Measurements from ENCODE around the gene USP47.

Gene USP47

DNA sequence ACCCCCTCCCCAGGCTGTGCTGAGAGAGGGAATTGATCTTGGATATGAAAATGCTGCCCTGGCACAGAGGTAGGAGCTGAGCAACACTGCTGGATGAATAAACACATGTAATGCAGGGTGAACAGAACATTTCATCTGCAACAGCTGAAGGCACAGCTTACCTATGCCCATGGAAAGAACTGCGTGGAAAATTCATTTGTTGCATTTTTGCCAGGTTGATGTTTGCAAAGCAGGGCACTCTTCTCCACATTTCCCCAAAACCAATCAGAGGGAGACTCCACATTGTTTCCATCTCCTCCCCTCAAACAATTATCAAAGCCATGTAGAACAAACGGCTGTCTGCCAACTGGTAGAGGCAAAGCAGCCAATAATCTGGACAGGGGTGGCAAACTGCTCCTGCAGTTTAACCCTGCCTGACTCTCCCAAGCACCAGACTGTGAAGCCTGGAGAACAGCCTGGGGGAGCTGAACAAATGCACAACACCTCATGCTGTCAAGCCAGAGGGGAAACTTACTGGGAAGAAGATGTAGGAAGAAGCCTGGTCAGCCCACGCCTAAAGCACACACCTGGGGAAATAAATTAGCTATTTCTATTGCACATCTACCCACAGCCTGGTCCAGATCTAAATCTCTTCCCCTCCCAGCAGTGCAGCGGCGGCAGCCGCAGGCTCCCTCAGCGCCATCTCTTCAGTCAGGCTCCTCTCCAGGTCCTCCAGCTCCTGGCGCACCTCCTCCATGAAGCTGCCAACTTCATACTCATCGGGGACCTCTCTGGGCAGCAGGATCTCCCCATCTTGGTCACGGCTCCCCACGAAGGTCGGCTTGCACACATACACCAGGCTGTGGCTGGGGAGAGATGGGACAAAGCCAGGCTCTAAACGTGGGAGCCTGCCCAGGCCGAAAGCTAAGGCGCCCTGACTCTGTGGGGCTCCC is 122.3 kb downstream of the USP47 start:
- no peak overlapping the region for H3K9ac ChIP-seq (ENCODE audit: low read length)
- H3K9me3 ChIP-seq (ENCODE audit: low read length): no peaks in the 10 kb centered on the region
- H3K27ac ChIP-seq (ENCODE audit: low read depth, low read length): no peak overlapping the region

DNA sequence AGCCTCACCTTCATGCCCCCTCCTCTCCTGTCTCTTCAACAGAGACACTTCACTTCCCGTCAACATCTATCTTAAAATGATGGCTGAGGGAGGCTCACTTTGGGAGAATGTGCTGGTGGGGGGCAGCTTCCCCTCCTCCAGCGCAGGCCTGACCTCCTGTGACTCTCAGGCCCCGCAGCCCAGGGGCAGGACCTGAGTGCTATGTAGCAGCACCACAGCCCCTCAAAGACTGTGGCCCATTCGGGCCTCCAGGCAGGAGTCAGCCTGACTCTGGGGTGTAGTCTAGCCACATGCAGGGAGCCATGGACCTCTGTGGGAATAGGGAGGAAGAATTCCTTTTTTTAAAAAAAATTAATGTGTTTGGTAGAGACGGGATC is 123.0 kb downstream of the USP47 start:
- Histone ChIP-seq H3K9me3 (ENCODE audit: low read length) (no peaks in the 10 kb centered on the region), H3K9ac (ENCODE audit: low read length) (no peak overlapping the region), H3K4me1 (ENCODE audit: insufficient read depth, low read length) (peaks cover 11% of the 10 kb centered on the region), H3K4me3 (ENCODE audit: low read depth in 1 of 2, low read length in 2 of 2) (no peak overlapping the region), H3K27ac (ENCODE audit: low read depth, low read length) (no peak overlapping the region), H3K36me3 (ENCODE audit: insufficient read depth, low read length) (no peaks in the 10 kb centered on the region), H3K27me3 (ENCODE audit: control insufficient read depth in 1 of 2, insufficient read depth in 2 of 2, low read length in 2 of 2) (no peaks in the 10 kb centered on the region)

More for the DNA sequence above, 122.3 kb downstream of the USP47 start:
- H3K4me1 ChIP-seq (ENCODE audit: insufficient read depth, low read length): peaks cover 11% of the 10 kb centered on the region
- no peaks in the 10 kb centered on the region for H3K27me3 ChIP-seq (ENCODE audit: control insufficient read depth in 1 of 2, insufficient read depth in 2 of 2, low read length in 2 of 2)
- no peaks in the 10 kb centered on the region for H3K36me3 ChIP-seq (ENCODE audit: insufficient read depth, low read length)
- no peak overlapping the region for H3K4me3 ChIP-seq (ENCODE audit: low read depth in 1 of 2, low read length in 2 of 2)

DNA sequence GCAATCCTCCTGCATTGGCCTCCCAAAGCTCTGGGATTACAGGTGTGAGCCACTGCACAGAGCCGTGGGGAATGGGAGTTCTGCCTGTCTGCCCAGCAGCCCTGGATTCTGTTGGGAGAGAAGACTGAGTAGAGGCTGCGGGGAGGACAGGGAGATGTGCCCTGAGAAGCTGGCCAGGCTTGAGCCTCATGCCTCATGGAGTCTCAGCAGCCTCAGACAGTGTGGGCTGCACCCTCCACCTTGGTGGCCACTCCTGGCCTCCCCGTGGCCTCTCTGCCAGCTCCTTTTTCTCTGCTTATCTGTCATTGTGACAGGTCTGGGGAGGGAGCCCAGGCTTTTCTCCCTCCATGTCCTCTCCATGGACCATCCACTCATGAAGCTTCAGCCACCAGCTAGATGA is 123.4 kb downstream of the USP47 start:
- Histone ChIP-seq H3K27ac (ENCODE audit: low read depth, low read length) (no peak overlapping the region), H3K4me1 (ENCODE audit: insufficient read depth, low read length) (peaks cover 11% of the 10 kb centered on the region), H3K9ac (ENCODE audit: low read length) (no peak overlapping the region), H3K36me3 (ENCODE audit: insufficient read depth, low read length) (no peaks in the 10 kb centered on the region), H3K27me3 (ENCODE audit: control insufficient read depth in 1 of 2, insufficient read depth in 2 of 2, low read length in 2 of 2) (no peaks in the 10 kb centered on the region), H3K4me3 (ENCODE audit: low read depth in 1 of 2, low read length in 2 of 2) (no peak overlapping the region), H3K9me3 (ENCODE audit: low read length) (no peaks in the 10 kb centered on the region)

DNA sequence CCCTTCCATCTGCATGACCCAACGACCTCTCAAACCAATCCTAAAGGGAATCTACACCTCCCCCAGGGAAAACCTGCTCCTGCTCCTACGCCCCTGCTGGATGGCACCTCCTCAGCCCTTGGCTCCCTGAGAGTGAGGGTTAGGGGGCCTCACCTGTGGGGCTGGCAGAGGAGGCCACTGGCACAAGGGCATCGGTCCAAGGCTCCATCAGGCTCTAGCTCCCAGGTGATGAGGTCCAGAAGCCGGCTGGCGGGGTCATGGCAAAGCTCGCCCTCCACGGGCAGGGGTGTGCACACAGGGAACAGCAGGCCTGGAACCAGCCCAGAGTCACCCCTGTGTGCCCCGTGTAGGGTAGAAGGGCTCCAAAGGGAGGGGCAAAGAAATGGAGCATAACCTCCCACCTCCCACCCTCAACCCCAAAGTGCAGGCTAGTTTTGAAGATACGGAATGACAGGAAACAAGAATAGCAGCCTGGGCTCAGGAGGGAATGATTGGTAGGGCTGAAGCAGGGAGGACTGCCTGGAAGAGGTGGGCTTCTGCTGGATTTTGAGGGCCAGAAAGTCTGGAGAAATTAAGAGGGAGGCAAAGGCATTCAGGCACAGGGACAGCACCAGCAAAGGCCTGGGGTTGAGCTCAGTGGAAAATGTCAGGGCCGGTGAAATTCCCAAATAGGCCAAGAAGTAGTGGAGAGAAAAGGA is 124.0 kb downstream of the USP47 start:
- Histone ChIP-seq H3K9ac (ENCODE audit: low read length) (no peak overlapping the region), H3K27ac (ENCODE audit: low read depth, low read length) (no peak overlapping the region), H3K36me3 (ENCODE audit: insufficient read depth, low read length) (no peaks in the 10 kb centered on the region), H3K4me1 (ENCODE audit: insufficient read depth, low read length) (peaks cover 11% of the 10 kb centered on the region), H3K4me3 (ENCODE audit: low read depth in 1 of 2, low read length in 2 of 2) (no peak overlapping the region), H3K27me3 (ENCODE audit: control insufficient read depth in 1 of 2, insufficient read depth in 2 of 2, low read length in 2 of 2) (no peaks in the 10 kb centered on the region), H3K9me3 (ENCODE audit: low read length) (no peaks in the 10 kb centered on the region)

DNA sequence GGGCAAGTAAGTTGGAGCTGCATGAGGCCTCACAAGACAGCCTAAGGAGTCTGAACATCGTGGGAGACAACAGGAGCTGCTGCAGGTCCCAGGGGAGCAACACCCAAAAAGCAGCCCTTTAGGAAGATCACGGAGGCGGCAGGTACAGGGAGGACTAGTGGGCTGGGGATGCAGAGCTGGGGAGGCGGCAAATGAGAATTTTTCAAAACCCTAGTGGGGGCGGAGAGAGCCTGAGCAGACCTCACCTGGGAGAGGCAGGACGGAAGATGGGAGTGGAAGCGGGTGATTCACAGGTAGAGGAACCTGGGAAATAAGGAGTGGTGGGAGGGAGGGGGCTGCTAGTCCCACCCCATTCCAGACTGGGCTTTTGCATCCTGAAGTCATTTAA is 124.6 kb downstream of the USP47 start:
- Histone ChIP-seq H3K4me3 (ENCODE audit: low read depth in 1 of 2, low read length in 2 of 2) (no peak overlapping the region), H3K9ac (ENCODE audit: low read length) (no peak overlapping the region), H3K36me3 (ENCODE audit: insufficient read depth, low read length) (no peaks in the 10 kb centered on the region), H3K9me3 (ENCODE audit: low read length) (no peaks in the 10 kb centered on the region), H3K4me1 (ENCODE audit: insufficient read depth, low read length) (peaks cover 11% of the 10 kb centered on the region), H3K27me3 (ENCODE audit: control insufficient read depth in 1 of 2, insufficient read depth in 2 of 2, low read length in 2 of 2) (no peaks in the 10 kb centered on the region), H3K27ac (ENCODE audit: low read depth, low read length) (no peak overlapping the region)

DNA sequence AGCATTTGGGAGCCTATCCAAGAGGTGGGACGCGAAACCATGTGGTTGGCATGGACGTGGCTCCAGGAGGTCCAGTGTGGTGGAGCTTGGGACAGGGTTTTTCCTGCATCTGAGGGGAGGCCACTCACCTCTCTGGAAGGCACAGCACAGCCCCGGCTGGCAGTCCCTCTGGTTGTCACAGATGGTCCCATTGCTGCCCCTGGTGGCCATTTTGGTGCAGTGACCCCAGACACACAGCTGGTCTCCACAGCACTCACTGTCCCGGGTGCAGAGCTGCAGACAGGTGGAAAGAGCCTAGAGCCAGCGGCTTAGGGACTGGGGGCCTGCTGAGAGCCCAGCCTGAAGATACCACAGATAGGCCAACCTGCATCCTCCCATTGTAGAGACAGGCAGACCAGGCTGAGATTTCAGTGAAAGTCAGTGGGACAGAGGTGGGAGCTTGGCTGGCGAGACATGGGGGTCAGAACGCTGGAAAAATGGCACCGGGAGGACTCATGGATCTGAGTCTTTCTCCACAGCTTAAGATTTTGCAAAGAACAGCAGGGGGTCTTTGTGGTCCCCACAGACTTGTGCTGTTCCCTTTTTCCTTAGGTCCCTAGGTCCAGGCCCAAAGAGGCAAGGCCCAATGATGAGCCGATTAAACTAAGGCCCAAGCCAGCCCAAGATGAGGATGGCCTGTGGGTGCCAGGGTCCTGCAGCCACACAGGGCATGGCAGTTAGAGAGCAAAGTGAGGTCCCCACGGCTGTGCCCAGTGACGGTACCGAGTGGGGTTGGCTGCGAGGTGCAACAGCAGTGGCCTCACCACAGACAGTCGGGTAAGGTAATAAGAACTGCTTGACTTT is 125.3 kb downstream of the USP47 start:
- Histone ChIP-seq H3K9me3 (ENCODE audit: low read length) (no peaks in the 10 kb centered on the region), H3K4me3 (ENCODE audit: low read depth in 1 of 2, low read length in 2 of 2) (no peak overlapping the region), H3K36me3 (ENCODE audit: insufficient read depth, low read length) (no peaks in the 10 kb centered on the region), H3K27ac (ENCODE audit: low read depth, low read length) (no peak overlapping the region), H3K4me1 (ENCODE audit: insufficient read depth, low read length) (peaks cover 16% of the 10 kb centered on the region), H3K9ac (ENCODE audit: low read length) (no peak overlapping the region), H3K27me3 (ENCODE audit: control insufficient read depth in 1 of 2, insufficient read depth in 2 of 2, low read length in 2 of 2) (no peaks in the 10 kb centered on the region)

DNA sequence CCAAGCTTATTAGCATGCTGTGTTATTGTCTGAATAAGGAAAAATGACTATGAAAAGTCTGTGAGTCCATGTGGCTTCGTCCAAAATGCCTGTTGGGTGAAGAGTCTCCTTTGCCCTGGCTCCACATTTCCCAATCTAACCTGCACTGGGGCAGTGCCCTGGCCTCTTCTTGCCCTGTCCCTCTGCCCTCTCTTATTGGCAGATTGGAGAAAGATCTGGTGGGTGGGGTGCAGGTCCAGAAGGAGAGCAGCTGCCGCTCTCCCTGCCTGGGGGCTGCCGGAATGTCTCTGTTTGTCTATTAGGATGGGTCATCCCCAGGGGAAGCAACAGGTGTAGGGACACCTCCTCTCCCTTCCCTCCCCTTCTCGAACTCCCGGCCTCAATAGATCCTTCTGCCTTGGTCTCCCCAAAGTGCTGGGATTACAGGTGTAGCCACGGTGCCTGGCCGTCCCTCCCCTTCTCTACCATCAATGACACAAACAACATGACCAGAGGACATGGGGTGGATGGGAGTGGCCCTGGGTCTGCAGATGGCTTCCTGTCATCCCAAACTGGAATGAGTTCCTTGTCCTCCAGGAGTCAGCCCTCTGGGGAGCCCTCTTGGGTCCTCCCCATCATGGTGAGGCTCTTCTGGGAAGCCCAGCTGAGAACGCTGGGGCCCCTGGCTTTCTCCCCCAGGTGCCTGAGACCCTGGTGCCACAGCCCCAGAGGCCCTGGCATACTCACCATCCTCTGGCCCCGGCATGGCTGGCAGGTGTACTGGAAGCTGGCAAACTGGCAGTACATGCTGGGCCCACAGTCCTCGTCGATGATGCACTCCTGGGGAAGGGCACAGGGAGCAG is 126.1 kb downstream of the USP47 start:
- Histone ChIP-seq H3K9ac (ENCODE audit: low read length) (no peak overlapping the region), H3K36me3 (ENCODE audit: insufficient read depth, low read length) (no peaks in the 10 kb centered on the region), H3K4me3 (ENCODE audit: low read depth in 1 of 2, low read length in 2 of 2) (no peak overlapping the region), H3K4me1 (ENCODE audit: insufficient read depth, low read length) (peaks cover 24% of the 10 kb centered on the region), H3K27ac (ENCODE audit: low read depth, low read length) (no peak overlapping the region), H3K27me3 (ENCODE audit: control insufficient read depth in 1 of 2, insufficient read depth in 2 of 2, low read length in 2 of 2) (no peaks in the 10 kb centered on the region), H3K9me3 (ENCODE audit: low read length) (no peaks in the 10 kb centered on the region)

DNA sequence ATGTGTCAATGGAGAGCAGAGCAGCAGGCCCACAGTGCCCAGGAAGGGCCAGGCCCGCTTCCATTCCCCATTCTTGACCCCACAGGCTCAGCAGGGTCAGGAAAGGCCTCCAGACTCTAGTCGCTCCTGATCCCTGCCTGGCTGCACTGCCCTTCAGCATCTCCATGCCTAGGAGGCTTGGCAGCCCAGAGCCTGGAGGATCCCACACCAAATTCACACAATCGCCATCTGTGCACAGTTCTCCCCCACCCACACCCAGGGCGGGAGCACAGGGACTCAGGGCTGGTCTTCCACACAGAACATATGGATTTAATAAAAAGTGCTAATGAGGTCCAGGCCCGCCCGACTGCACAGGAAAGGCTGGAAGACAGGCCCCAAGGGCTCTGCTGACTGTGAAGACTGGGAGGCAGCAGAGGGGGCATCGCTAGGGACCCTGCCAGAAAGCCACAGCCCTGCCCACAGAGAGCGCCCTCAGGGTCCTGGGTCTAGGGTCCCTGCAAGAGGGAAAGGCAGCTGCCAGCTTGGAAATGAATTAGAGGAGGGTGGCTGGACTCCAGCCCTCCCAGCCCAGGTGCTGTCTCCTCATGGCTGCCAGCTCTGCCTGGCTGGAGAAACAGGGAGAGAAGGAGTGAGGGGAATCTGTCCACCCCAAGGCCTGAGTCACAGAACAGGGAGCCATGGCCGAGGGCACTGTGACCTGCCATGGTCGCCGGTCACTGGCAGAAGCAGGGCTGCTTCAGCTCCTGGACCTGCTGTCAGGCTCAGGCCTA is 126.9 kb downstream of the USP47 start:
- no peak overlapping the region for H3K9ac ChIP-seq (ENCODE audit: low read length)
- H3K27me3 ChIP-seq (ENCODE audit: control insufficient read depth in 1 of 2, insufficient read depth in 2 of 2, low read length in 2 of 2): no peaks in the 10 kb centered on the region
- H3K27ac ChIP-seq (ENCODE audit: low read depth, low read length): no peak overlapping the region
- no peak overlapping the region for H3K4me3 ChIP-seq (ENCODE audit: low read depth in 1 of 2, low read length in 2 of 2)
- H3K9me3 ChIP-seq (ENCODE audit: low read length): no peaks in the 10 kb centered on the region
- H3K4me1 ChIP-seq (ENCODE audit: insufficient read depth, low read length): peaks cover 31% of the 10 kb centered on the region
- H3K36me3 ChIP-seq (ENCODE audit: insufficient read depth, low read length): no peaks in the 10 kb centered on the region

DNA sequence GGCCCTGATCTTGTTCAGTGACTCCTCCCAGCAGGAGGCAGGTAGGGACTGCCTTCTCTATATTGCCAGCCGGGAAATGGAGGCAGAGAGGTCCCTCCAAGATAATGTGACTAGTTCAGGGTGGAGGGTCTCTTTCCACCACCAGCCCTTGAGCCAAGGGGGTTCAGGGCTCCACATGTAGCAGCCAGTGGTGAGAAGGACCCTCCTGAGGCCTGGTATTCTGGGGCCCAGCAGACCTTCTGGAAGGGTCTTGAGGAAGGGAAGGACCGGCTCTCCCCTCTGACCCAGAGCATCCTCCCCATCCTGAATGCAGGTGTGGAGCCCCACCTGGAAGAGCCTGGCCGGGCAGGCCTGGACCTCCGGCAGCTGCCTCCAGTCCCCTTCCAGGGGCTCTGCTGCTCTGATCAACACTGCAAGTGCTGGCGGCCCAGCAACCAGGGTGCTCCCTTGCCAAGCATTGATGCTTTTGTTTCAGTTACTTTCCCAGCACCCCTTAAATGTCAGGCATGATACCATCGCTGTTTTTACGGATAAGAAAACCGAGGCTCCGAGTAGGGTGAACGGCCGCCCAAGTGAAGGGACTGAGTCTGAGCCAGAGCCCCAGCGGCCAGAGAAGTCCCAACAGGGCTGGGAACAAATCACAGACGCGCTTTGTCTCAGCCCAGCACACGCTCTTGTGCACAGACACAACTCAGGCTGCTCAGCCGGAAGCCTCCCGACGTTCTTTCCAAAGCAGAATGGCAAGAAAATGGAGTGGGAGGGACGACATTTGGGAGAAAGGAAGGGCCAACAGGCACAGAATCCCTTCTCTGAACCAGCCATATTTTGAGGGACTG is 127.8 kb downstream of the USP47 start:
- H3K9ac ChIP-seq (ENCODE audit: low read length): no peak overlapping the region

DNA sequence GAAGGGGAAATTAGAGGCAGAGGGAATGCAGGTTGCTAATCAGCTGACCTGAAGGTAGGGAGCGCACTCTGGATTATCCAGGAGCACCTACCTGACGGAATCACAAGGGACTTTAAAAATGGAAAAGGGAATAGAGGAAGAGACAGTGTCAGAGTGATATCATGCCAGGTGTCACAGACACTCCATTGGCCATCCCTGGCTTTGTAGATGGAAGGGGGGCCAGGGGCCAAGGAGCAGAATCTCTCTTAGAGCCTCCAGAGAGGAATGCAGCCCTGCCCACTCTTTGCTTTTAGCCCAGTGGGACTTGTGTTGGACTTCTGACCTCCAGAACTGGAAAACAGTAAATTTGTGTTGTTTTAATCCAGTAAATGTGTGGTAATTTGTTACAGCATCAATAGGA is 128.8 kb downstream of the USP47 start:
- Histone ChIP-seq H3K36me3 (ENCODE audit: insufficient read depth, low read length) (no peaks in the 10 kb centered on the region), H3K27me3 (ENCODE audit: control insufficient read depth in 1 of 2, insufficient read depth in 2 of 2, low read length in 2 of 2) (no peaks in the 10 kb centered on the region), H3K9me3 (ENCODE audit: low read length) (no peaks in the 10 kb centered on the region), H3K27ac (ENCODE audit: low read depth, low read length) (no peak overlapping the region), H3K4me3 (ENCODE audit: low read depth in 1 of 2, low read length in 2 of 2) (no peak overlapping the region), H3K9ac (ENCODE audit: low read length) (no peak overlapping the region), H3K4me1 (ENCODE audit: insufficient read depth, low read length) (peaks cover 34% of the 10 kb centered on the region)

More for the DNA sequence above, 127.8 kb downstream of the USP47 start:
- no peak overlapping the region for H3K27ac ChIP-seq (ENCODE audit: low read depth, low read length)
- H3K9me3 ChIP-seq (ENCODE audit: low read length): no peaks in the 10 kb centered on the region
- H3K27me3 ChIP-seq (ENCODE audit: control insufficient read depth in 1 of 2, insufficient read depth in 2 of 2, low read length in 2 of 2): no peaks in the 10 kb centered on the region
- H3K4me3 ChIP-seq (ENCODE audit: low read depth in 1 of 2, low read length in 2 of 2): no peak overlapping the region
- no peaks in the 10 kb centered on the region for H3K36me3 ChIP-seq (ENCODE audit: insufficient read depth, low read length)
- H3K4me1 ChIP-seq (ENCODE audit: insufficient read depth, low read length): peaks cover 28% of the 10 kb centered on the region
